ENCODE results near the gene IL1RAPL2. TPM values are rescaled to one million over a fixed set of nuclear protein-coding genes. Genes with fewer than 3 reads are reported as not detected.
A peak's percentile ranks its signal among the peaks of the same experiment; 100 is the strongest.

IL1RAPL2 gene
- total RNA-seq, 1 donor from 2014 or later = not detected

- Histone ChIP-seq H3K79me2 (ENCODE audit: low read depth) (no peaks in the 10 kb centered on the region), H3K27me3 (no peaks in the 10 kb centered on the region), H3F3A (ENCODE audit: low read depth) (no peaks in the 10 kb centered on the region), H3K9me3 (ENCODE audit: low read depth) (no peaks in the 10 kb centered on the region), H3K4me3 (no peak overlapping the region), H3K27ac (no peak overlapping the region), H3K36me3 (no peaks in the 10 kb centered on the region), H4K20me1 (ENCODE audit: low read depth) (no peaks in the 10 kb centered on the region), H2AFZ (replicated peaks) (no peak overlapping the region), H3K9ac (no peak overlapping the region), H3K4me2 (no peak overlapping the region), H3K4me1 (no peaks in the 10 kb centered on the region)
- peaks cover 23% of the 10 kb centered on the region for H3K4me1 Mint-ChIP-seq
- DNase-seq (ENCODE audit: low spot score) = peak; percentile 38
- peaks cover 2% of the 10 kb centered on the region for H3K27me3 Mint-ChIP-seq (ENCODE audit: insufficient read depth, low read depth)
- H3K9me3 Mint-ChIP-seq = no peaks in the 10 kb centered on the region
- no peaks in the 10 kb centered on the region for H3K36me3 Mint-ChIP-seq
- TF ChIP-seq CTCF (IDR thresholded peaks at IDR 0.05) (no peak), EZH2phosphoT487 (IDR thresholded peaks at IDR 0.05) (no peak), EZH2 (IDR thresholded peaks at IDR 0.05) (no peak)
- H3K27ac Mint-ChIP-seq = peak overlapping the region; percentile 72
- no peak overlapping the region for H3K4me3 Mint-ChIP-seq
Measured at GRCh38 chrX:105752338-105752956, 1186.4 kb downstream of the IL1RAPL2 start.

GRCh38 chrX:105753411-105753810 lies 1187.4 kb downstream of the IL1RAPL2 start:
- TF ChIP-seq EZH2 (IDR thresholded peaks at IDR 0.05) (no peak), EZH2phosphoT487 (IDR thresholded peaks at IDR 0.05) (no peak), CTCF (IDR thresholded peaks at IDR 0.05) (no peak)
- Histone ChIP-seq H3K27ac (no peak overlapping the region), H3K9me3 (ENCODE audit: low read depth) (no peaks in the 10 kb centered on the region), H3K27me3 (no peaks in the 10 kb centered on the region), H4K20me1 (ENCODE audit: low read depth) (no peaks in the 10 kb centered on the region), H3K36me3 (no peaks in the 10 kb centered on the region), H3F3A (ENCODE audit: low read depth) (no peaks in the 10 kb centered on the region), H3K4me2 (no peak overlapping the region), H3K4me3 (no peak overlapping the region), H3K9ac (no peak overlapping the region), H2AFZ (replicated peaks) (no peak overlapping the region), H3K79me2 (ENCODE audit: low read depth) (no peaks in the 10 kb centered on the region), H3K4me1 (no peaks in the 10 kb centered on the region)
- Mint-ChIP-seq H3K27me3 (ENCODE audit: insufficient read depth, low read depth) (peaks cover 5% of the 10 kb centered on the region), H3K4me3 (no peak overlapping the region), H3K36me3 (no peaks in the 10 kb centered on the region), H3K9me3 (peaks cover 2% of the 10 kb centered on the region), H3K27ac (no peak overlapping the region), H3K4me1 (peaks cover 23% of the 10 kb centered on the region)
- no peak for DNase-seq (ENCODE audit: low spot score)

GRCh38 chrX:105754286-105754964 lies 1188.4 kb downstream of the IL1RAPL2 start:
- DNase-seq (ENCODE audit: low spot score) = no peak
- Mint-ChIP-seq H3K9me3 (peaks cover 2% of the 10 kb centered on the region), H3K4me1 (peaks cover 23% of the 10 kb centered on the region), H3K36me3 (no peaks in the 10 kb centered on the region), H3K27me3 (ENCODE audit: insufficient read depth, low read depth) (peaks cover 5% of the 10 kb centered on the region), H3K27ac (no peak overlapping the region), H3K4me3 (no peak overlapping the region)
- Histone ChIP-seq H3F3A (ENCODE audit: low read depth) (no peaks in the 10 kb centered on the region), H2AFZ (replicated peaks) (no peak overlapping the region), H3K79me2 (ENCODE audit: low read depth) (no peaks in the 10 kb centered on the region), H3K9me3 (ENCODE audit: low read depth) (no peaks in the 10 kb centered on the region), H3K27me3 (no peaks in the 10 kb centered on the region), H3K4me1 (no peaks in the 10 kb centered on the region), H3K4me3 (no peak overlapping the region), H3K36me3 (no peaks in the 10 kb centered on the region), H4K20me1 (ENCODE audit: low read depth) (no peaks in the 10 kb centered on the region), H3K27ac (no peak overlapping the region), H3K9ac (no peak overlapping the region), H3K4me2 (no peak overlapping the region)
- TF ChIP-seq EZH2phosphoT487 (IDR thresholded peaks at IDR 0.05) = no peak
- TF ChIP-seq CTCF (IDR thresholded peaks at IDR 0.05) = no peak
- no peak for TF ChIP-seq EZH2 (IDR thresholded peaks at IDR 0.05)

All from neural progenitor cell (in vitro differentiated cells).